Measurements from ENCODE around the gene PGM1.

GRCh38 chr1:63620671-63621070 lies 27.5 kb downstream of the PGM1 start:
- no peak for TF ChIP-seq CTCF (IDR thresholded peaks at IDR 0.05)
- no peak for TF ChIP-seq POLR2A (IDR thresholded peaks at IDR 0.05)
